COLO668 (cell line): ENCODE measurements around the gene LIMCH1.

Experiments used
- DNase-seq: peaks from one replicate; lab custom pipeline; 2025; ENCODE audit not compliant: unreplicated experiment; lab: John Stamatoyannopoulos, UW

Gene LIMCH1

DNA sequence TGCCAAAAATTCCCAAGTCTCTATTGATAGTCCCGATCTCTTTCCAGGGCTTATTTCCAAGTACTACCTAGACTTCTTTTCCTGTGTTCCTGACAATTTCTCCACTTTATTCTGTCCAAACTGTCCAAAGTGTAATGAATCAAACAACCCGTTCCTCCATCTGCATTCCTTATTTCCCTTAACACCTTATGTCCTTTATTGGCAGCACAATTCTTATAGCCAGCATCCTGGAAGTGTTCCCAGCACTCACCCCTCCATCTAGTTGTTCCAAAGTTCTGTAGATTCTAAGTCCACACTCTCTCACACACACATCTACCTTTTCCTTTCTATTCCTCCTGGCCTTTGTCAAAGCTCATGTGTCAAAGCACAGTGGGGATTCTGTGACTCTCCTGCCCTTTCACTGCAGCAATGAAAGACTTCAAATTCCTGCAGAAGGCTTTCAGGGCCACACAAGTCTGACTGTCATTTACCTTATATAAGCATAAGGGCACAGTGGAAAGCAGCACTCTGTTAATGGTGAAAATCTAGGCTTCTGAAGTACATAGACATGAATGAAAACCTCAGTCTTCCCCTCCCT is 22.1 kb downstream of the LIMCH1 start:
- no peak for DNase-seq

DNA sequence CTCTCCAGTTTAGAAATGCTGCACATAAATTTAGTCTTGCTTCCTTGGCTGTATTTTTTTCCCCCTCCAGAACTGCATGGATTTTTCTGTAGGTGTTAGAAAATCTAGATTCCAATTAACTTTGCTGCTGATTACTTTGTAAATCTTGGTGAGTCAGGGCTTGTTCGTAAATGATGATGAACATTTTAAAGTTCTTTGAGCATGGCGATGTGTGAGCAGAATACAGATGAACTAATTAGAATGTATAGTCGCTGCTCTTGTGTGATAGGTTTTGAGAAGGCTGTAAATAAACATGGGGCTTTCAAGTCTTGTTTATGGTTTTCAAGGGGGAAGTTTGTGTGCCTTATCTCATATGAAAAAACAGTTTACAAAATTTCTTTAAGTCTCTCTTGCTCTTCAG is 23.3 kb downstream of the LIMCH1 start:
- DNase-seq, result no peak

DNA sequence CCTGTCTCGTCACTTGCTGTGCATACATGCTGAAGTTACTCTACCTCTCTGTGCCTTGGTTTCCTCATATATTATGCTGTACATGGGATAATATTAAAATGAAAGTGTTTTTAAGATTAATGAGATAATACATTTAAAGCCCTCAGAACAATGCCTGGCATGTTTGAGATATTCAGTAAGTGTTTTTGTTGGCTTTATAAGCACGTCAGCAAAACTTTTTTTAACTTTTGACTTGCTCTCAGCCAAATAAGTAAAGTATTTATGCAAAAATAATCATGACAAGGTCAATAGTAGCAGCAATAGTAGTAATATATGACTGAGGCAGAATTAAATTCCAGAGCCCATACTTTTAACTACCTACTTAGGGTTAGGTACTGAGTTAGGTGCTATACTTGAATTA is 29.2 kb downstream of the LIMCH1 start:
- DNase-seq, result no peak

DNA sequence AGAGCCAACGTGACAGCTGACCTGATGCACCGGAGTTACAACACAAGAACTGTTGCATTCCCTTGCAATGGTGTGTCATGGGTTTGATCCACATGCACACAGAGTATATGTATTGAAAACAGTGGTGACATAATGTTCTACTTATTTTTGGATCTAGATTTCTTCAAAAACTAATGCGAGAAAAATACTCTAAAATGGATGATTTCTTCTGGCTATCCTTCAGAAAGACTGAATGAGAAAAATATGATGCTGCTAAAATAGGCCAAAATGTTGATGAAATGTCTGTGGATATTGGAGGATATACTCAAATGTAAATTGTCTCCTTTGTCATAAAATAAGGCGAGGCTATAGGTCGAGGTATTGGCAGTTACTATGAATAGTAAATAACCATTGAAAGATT is 30.4 kb downstream of the LIMCH1 start:
- DNase-seq, result no peak

DNA sequence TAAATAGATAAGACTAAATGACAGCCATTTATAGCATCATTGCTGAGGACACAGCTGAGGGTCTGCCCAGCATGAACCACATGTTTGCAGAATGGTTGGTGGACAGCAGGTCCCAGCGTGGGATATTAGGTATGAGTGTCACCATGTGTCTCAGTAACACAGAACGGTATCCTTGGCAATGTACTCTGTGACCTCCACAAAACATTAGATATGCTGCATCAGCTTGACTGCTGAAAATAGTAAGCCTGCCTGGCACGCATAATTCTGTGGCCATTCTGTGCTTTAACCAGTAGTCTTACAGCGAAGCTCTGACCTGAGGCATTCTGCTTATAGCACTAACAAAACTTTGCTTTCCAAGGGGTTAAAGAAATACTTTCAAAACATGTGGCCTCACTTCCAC is 32.0 kb downstream of the LIMCH1 start:
- DNase-seq, result no peak

DNA sequence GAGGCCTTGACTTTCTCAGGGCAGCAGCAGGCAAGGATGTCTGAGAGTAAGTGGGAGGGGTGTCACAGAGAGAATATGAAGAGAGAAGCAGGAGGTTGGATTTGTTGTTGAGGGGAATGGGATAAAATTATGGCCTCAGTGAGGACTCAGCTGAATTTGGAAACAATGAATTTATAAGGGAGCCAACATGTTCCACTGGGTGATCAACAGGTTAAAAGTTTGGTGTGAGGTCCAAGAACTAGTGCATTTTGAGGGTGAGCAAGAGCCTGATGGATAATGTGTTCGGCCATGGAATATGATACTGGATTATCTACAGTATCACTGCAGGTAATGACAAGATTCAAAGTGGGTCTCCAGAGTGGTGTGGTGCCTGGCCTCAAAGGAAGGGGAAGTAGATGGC is 33.5 kb downstream of the LIMCH1 start:
- no peak for DNase-seq

DNA sequence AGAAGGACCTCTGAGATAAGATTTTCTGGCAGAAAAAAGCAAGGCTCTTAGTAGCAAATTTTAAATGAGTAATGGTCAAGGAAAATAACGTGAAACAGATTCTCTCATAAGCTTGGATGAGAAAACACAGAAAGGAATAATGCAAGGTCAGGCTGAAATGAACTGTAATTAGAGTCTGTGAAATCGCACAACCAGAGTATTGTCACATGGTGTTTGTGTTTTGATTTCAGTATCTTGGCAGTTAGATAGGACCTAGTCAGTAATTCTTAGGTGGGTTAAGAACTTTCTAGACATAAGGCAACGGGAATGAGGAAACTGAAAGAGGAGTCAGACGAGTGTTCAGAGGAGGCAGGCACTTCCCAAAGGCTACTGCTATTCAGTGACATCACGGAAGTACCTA is 34.6 kb downstream of the LIMCH1 start:
- DNase-seq, result no peak

DNA sequence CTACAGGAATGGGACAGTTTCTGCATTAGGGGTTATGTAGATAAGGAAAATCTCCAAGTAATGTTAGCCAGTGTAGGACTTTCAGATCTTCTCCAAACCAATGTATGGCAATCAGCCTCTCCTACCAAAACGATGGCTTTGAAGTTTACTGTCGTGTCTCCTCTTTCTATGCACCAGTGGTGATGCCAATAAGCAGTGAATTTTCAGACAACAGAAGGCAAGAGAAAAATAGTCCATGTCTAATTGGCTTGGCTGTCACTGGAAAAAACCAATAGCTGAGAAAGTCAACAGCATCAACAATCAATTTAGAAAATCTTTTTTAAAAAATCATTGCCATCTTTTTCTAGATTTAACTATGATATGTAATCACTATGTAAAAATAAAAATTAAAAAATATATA is 35.0 kb downstream of the LIMCH1 start:
- no peak for DNase-seq

DNA sequence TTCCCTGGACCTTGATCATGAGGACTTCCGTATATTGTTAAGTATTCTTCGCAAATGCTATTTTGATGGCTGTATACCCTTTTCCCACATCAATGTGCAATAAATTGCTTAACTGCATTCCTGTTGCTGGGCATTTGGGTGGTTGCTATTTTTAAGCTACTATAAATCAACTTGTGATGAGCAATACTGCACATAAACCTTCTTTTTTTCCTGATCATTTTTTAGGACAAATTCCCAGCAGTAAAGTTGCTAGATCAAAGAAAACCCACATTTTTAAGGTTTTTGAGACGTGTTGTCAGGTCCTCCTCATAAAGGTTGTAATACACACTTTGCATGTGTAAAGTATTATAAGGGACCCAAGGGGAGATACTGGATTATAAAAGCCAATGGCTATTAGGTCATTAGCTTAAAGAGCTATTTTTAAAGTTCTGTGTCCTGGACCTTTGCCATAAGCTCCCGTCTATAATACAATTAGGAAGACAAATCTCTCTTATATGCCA is 35.6 kb downstream of the LIMCH1 start:
- no peak for DNase-seq

DNA sequence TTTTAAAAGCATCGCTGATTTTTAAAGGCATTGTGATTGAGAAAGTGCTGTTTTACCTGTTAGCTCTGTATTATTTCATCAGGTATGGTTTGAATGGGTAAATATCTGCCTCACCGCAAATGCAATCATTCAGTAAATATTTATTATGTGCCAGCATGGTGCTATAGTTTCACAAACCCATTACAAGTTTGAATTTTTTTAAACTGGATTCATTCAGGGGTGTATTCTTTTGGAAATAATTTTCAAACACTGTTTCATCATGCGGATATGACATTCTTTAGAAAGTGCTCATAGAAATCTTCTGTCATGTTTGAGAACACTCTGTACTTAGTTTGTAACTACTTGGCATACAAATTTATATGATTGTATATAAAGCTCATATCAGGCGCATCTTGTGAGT is 37.2 kb downstream of the LIMCH1 start:
- DNase-seq, result no peak

DNA sequence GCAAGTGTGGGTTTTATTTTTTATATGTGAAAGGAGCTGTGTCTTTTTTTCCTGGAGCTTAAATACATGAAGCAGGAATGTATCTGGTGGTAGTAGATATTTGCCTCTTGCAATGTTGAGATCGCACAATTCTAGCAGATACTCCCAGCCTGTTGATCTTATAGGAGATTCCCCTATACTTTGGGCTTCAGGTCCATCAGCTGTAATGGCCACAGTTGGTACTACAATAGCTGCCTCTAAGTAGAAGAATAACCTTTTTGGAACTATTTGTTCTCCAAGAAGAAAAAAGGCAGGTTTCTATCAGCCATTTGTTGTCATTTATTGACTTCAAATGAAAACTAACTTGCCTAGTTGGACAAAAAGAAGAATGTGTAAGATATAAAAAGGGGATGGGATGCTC is 37.7 kb downstream of the LIMCH1 start:
- DNase-seq, result no peak

DNA sequence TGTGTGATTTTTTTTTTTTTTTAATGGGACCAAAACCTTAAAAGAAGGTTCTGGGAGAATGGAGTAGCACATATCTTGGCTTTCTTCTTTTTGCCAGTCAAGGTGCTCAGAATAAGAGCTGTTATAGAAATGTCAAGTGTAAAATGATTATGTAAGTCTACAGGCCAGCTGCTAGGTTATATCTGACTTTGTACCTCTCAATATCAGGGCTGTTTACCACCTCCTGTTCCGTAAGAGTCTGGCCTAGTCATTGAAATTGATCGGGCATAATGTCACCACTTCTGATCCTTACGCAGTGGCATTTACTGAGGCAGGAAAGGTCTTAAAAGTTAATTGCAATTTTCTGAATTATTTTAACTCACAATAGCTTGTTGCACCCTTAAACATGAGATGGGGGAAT is 41.1 kb downstream of the LIMCH1 start:
- no peak for DNase-seq

DNA sequence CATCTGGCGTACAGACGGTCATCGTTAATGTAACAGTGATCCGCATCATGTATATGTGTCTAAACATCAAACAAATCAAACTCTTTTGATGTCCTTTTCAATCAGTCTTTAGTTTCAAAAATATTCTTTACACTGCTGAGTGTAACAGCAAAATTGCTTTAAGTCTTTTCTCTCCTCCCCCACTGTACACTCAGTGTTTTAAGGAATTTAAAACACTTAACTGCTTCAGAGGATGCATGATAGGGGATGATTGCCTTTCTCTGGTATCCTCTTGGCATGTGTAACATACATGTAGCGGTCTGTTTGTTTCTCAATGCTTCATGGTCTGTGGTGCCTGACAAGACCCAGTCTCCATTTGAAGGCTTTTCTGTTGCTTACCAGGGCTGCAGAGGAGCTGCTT is 41.6 kb downstream of the LIMCH1 start:
- no peak for DNase-seq

DNA sequence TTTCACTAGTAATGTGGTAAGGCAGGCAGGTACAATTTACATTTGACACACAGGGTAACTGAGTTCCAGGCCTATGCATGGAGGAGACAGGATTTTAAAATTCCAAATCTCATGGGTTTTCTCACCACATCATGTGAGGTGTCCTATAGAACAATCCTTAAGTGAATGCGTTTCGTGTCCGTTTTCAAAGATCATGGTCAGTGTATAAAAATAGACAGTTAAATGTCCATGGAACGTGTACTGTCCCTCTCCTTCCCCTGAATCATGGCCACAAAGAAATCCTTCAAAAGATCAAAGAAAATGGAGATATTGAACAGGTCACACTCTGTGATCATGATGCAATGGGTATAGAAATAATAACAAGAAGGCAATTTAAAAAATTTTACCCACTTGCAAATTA is 42.0 kb downstream of the LIMCH1 start:
- no peak for DNase-seq

DNA sequence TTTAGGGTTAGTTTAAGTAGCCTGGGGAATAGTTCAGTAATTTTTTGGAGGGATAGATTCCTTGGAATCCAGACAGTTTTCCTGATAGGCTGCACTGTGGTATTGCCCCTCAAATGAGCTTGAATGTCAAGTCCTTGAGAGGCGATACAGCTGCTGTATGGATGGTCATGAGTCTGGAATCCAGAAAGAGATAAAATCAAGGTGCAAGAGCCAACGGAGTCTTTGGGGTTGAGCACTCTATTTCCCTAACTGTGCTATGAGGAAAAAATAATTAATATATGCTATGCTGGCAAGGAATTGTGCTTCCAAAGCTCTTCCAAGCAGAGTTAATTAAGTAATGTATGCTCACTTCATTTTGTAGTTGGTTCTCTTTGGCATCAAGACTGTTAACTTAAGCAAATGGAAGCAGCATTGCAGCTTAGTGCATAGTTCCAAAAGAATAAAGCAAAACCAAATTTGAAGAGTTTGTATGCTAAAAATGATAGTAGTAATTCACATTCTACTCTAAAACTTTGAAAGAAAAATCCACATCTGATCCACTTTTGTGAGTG is 48.8 kb downstream of the LIMCH1 start:
- no peak for DNase-seq

DNA sequence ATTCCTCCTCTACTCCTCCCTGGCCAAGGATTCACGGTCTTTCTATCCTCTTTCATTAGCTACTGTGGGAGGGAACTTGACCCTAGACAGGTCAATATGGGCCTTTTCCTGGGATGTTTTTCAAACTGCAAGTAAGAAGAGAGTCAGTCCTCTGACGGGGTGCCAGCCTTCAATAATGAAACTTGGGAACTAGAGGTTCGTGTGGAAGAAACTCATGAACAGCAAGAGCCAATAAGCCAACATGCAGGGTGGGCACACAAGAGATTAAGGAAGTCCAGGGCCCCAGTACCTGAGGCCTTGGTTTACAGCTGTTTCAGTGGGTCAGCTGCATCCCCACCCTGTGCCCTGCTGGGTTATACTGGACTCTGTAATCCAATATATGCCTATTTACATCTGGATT is 49.3 kb downstream of the LIMCH1 start:
- DNase-seq, result no peak

DNA sequence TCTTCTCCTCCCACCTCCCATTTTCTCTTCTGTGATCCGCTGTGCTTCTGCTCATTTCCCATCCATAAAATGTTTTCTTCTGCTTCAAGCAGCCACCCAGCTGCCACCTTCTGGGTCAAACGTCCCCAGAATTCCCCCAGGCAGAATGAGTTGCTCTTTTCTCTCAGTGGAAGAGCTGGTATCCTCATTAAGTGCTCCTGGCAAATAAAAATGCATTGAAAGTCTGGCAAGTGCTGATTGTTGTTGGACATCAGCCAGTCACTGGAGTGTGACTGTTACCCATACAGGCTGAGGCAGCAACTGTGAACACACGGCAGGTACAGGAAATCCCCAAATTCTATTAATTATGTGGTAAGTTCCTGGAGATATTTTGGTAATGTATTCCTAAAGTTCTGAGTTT is 52.6 kb downstream of the LIMCH1 start:
- DNase-seq, result peak; percentile 76

DNA sequence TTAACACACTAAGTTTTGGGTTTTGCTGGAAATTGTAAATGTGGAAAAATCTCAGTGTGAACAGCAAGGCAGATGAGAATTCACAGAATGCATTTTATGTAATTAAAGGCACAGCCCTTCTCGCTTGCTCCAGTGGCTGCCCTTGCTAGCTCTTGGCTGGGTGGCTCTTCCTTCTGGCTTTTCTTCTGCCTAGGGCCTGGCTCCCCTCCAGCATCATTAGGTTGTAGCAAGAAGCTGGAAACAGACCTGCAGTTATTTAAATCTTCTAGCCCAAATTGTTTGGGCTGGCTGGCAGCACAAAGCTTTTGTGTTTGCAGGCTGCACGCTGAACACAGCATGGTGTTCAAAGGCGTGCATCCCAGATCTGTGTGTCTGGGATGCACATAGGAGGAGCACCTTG is 56.5 kb downstream of the LIMCH1 start:
- DNase-seq, result no peak

DNA sequence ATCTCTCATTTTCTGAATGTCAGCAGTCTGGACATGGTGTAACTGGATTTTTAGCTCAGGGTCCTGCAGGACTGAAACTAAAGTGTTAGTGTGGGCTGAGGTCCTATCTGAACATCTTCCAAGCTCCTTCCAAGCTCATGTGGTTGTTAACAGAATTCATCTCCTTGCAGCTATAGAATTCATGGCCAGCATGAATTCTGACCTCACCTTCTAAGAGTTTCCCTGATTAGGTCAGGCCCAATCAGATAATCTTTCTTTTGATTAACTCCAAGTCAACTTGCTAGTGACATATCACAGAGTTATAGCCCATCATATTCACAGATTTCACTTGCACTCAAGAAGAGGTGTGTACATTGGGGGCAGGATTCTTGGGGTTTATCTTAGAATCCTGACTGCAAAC is 59.5 kb downstream of the LIMCH1 start:
- DNase-seq, result no peak

DNA sequence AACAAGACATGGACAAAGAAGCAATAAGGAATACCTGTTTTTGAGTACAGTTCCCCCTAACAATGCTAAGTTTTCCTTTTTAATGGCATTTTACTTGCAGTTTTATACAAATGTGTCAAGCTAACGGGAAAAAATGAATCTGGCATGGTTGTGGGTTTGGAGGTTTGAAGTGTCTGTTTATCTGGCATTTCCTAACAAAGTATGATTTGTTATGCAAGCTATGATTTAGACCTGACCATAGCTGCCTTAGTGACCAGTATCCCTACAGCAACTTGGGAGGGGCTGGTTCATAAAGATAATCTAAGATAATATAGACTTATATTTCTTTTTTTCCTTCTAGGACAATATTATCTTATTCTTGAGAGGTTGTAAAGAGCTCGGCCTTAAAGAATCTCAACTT is 60.6 kb downstream of the LIMCH1 start:
- DNase-seq, result no peak

DNA sequence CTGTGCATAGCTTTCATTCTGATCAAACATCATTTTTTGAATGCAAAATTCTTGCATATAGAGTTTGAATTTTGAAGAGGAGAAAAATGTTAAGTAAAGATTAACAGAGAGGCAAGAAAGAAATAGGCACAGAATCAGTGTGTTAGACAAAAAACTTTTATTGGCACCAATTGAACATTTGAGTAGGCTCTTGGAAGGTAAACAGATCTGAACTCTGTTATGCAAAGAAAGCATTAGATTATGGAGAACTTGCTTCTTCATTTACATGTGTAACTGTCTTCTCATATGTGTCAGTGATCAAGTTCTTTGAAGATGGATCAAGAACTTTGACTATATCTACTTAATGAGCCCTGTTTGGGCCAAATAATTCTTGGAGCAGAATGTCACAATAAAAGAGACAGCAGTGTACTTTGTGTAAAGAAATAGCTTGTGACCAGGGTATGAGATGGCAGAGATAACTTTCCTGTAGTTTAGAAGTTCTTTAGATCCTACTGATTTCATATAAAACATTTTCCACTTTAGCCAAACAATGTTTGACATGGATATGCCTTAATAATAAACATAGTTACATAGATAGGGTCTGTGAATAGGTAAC is 61.3 kb downstream of the LIMCH1 start:
- DNase-seq, result no peak

DNA sequence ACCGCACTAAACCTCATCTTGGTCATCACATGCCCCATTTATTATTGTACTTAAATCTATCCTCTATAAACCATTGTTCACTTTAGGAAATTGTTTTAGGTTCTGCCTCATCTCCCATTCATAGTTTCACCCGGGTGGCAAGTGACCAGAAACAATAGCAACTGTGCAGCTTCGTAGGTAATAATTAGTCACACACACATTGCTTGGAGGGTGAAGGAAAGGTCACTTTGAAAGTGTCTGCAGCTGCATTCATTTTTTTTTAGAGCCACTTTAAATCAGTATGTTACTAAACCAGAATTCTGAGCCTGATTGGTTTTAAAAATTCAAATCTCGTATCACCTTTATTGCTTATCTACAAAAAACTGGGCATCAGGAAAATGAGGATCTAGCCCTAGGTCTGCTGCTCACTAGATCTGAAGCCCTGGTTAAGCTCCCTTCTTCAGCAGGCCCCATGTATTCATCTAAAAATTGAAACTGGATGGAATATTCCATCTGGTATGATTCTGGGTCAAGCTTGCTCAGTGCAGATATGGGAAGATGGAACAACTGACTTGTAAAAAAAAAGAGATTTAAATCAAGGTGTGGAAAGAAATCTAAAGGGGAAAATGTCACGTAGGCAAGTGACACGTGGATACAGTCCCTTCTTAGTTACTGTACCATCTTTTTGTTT is 62.4 kb downstream of the LIMCH1 start:
- no peak for DNase-seq
